A549 (cell line): ENCODE measurements around the gene NDUFS8. TPM values are rescaled to one million over a fixed set of nuclear protein-coding genes. Genes with fewer than 3 reads are reported as not detected.

ENCODE experiments used
- ATAC-seq, 2 experiments: fragments of 200-7000 bp in 1 of 2; fragments of >200 bp in 1 of 2; cut with Nextera tagmentation in 1 of 2; cut with Tn5 transposase in 1 of 2; 3 replicates each; pipeline versions ENCODE4 v1.8.0 to v1.9.1; 2018 to 2020; ENCODE audit warnings: mild to moderate bottlenecking in 1 of 2, moderate library complexity in 1 of 2
- CTCF ChIA-PET: fragments of 300-600 bp; sonication (Branson Sonifier 250); formaldehyde crosslinking; extraction: SDS; loops from one replicate; lab custom pipeline; 2021; ENCODE audit warnings: antibody characterized with exemption, inconsistent platforms; lab: Yijun Ruan, JAX
- POLR2A ChIA-PET: fragments of 350-600 bp; formaldehyde crosslinking; extraction: SDS; loops from one replicate; lab custom pipeline; 2021; ENCODE audit warnings: antibody characterized with exemption, inconsistent platforms; lab: Yijun Ruan, JAX
- DNase-seq, 2 experiments: peaks; one replicate each; pipeline versions ENCODE4 v3.0.0 to v3.0.0-alpha.2; 2011 to 2016; ENCODE audit warnings: low read depth in 1 of 2, low spot score in 1 of 2
- FAIRE-seq: peaks from 2 replicates; lab custom pipeline; 2011; peaks lifted over from hg19 to GRCh38; lab: Jason Lieb, UNC
- H3K27ac ChIP-seq, 2 experiments: fragments of >200 bp; sonication (Bioruptor Twin); formaldehyde crosslinking; 3 replicates each; pipeline ENCODE4 v1.5.1; 2016 to 2017
- H3K4me1 ChIP-seq: fragments of >200 bp; sonication (Bioruptor Twin); formaldehyde crosslinking; 3 replicates; pipeline ENCODE4 v1.6.1; 2016
- H3K4me2 ChIP-seq: fragments of >200 bp; sonication (Bioruptor Twin); formaldehyde crosslinking; 3 replicates; pipeline ENCODE4 v1.6.1; 2016
- H3K4me3 ChIP-seq: fragments of >200 bp; sonication (Bioruptor Twin); formaldehyde crosslinking; 3 replicates; pipeline ENCODE4 v1.5.1; 2016
- H3K9me3 ChIP-seq: fragments of >200 bp; sonication (Bioruptor Twin); formaldehyde crosslinking; 3 replicates; pipeline ENCODE4 v1.6.1; 2016
- CBX8 ChIP-seq: fragments of 200-600 bp; sonication (generic); IDR thresholded peaks from 2 replicates; pipeline ENCODE4 v1.6.1; 2016
- CHD4 ChIP-seq: fragments of 200-600 bp; sonication (generic); IDR thresholded peaks from 2 replicates; pipeline ENCODE4 v1.6.1; 2016; ENCODE audit warnings: antibody characterized with exemption, mild to moderate bottlenecking, borderline replicate concordance
- FOSL2 ChIP-seq, 2 experiments: fragments of 450-650 bp in 1 of 2; fragments of >200 bp in 1 of 2; sonication (Bioruptor Twin) in 1 of 2; formaldehyde crosslinking; IDR thresholded peaks; 2 replicates each; pipeline versions ENCODE4 v1.5.0 to v1.6.1; 2016 to 2020; ENCODE audit warnings: mild to moderate bottlenecking in 1 of 2, moderate library complexity in 1 of 2
- FOXS1 ChIP-seq: fragments of 250-450 bp; sonication (Bioruptor Pico); IDR thresholded peaks from 2 replicates; pipeline ENCODE4 v1.5.0; 2020; ENCODE audit warnings: mild to moderate bottlenecking, moderate library complexity
- HDAC2 ChIP-seq: fragments of 200-600 bp; sonication (generic); IDR thresholded peaks from 2 replicates; pipeline ENCODE4 v1.6.1; 2016
- MAZ ChIP-seq: fragments of 150-350 bp; IDR thresholded peaks from 2 replicates; pipeline ENCODE4 v1.6.1; 2014; ENCODE audit warnings: antibody characterized with exemption, low read depth, low read length, borderline replicate concordance
- POLR2AphosphoS2 ChIP-seq: conservative IDR thresholded peaks from 2 replicates; pipeline ENCODE4 v1.6.1; 2012; ENCODE audit warnings: low read length, improper control_type of control experiment, inconsistent platforms
- RNF2 ChIP-seq: fragments of 200-600 bp; sonication (generic); IDR thresholded peaks from 2 replicates; pipeline ENCODE4 v1.6.1; 2016; ENCODE audit warnings: low read depth, mild to moderate bottlenecking, antibody characterized with exemption, moderate library complexity, borderline replicate concordance
- SMC3 ChIP-seq: fragments of >200 bp; sonication (Bioruptor Twin); formaldehyde crosslinking; IDR thresholded peaks from 3 replicates; pipeline ENCODE4 v1.6.1; 2018; ENCODE audit warnings: inconsistent platforms
- TFCP2L1 ChIP-seq: fragments of 250-450 bp; sonication (Bioruptor Pico); IDR thresholded peaks from 2 replicates; pipeline ENCODE4 v1.5.0; 2021; ENCODE audit warnings: mild to moderate bottlenecking
- ZFP36 ChIP-seq: fragments of 450-650 bp; IDR thresholded peaks from 2 replicates; pipeline ENCODE4 v1.6.1; 2014; ENCODE audit warnings: borderline replicate concordance; ENCODE audit not compliant: partially characterized antibody
- ZNF302 ChIP-seq: fragments of 250-450 bp; sonication (Bioruptor Pico); IDR thresholded peaks from 2 replicates; pipeline ENCODE4 v1.9.0; 2021; ENCODE audit warnings: inconsistent platforms, mild to moderate bottlenecking, moderate library complexity
- ZSCAN20 ChIP-seq: fragments of 250-450 bp; sonication (Bioruptor Pico); IDR thresholded peaks from 2 replicates; pipeline ENCODE4 v1.8.0; 2022; ENCODE audit warnings: mild to moderate bottlenecking, moderate library complexity
- WGBS: methylation state at CpG from one replicate; pipeline ENCODE4 v1.1.6; 2017; ENCODE audit errors: missing lambda C conversion rate; 5-methylcytosine and 5-hydroxymethylcytosine counted together
- polyA plus RNA-seq, 4 experiments: library from polyadenylated mRNA; depleted of rRNA in 3 of 4; stranded (reverse); fragments of >200 nt; fragmentation: RNase III in 1 of 4; extraction: RNeasy Plus Mini Kit Qiagen cat#74134 plus additional on column Dnase treatment in 1 of 4; gene quantifications; 2 replicates in 3 of 4; 3 replicates in 1 of 4; pipeline ENCODE4 v1.2.3, GENCODE V29; 2011 to 2017
- TF ChIP-seq, protein P1 (sequence below): fragments of 200-600 bp; sonication (generic); IDR thresholded peaks from 2 replicates; pipeline ENCODE4 v1.6.1; 2016; ENCODE audit warnings: antibody characterized with exemption, mild to moderate bottlenecking, moderate library complexity
- TF ChIP-seq, protein P2 (sequence below): fragments of 450-650 bp; IDR thresholded peaks from 2 replicates; pipeline ENCODE4 v1.6.1; 2014; ENCODE audit warnings: antibody characterized with exemption
- TF ChIP-seq, protein P3 (sequence below): fragments of >200 bp; sonication (Bioruptor Twin); formaldehyde crosslinking; IDR thresholded peaks from 3 replicates; pipeline ENCODE4 v1.6.1; 2016
- TF ChIP-seq, protein P4 (sequence below): fragments of >200 bp; sonication (Bioruptor Twin); formaldehyde crosslinking; IDR thresholded peaks from 3 replicates; pipeline ENCODE4 v1.5.1; 2016
- TF ChIP-seq, protein P5 (sequence below): IDR thresholded peaks from 2 replicates; pipeline ENCODE4 v1.6.1; 2012; ENCODE audit warnings: low read depth, borderline replicate concordance

NDUFS8 gene
- polyA plus RNA-seq, 2 of the 4 experiments (the other 2 are of a cell fraction), result 71.0 to 298 TPM

DNA sequence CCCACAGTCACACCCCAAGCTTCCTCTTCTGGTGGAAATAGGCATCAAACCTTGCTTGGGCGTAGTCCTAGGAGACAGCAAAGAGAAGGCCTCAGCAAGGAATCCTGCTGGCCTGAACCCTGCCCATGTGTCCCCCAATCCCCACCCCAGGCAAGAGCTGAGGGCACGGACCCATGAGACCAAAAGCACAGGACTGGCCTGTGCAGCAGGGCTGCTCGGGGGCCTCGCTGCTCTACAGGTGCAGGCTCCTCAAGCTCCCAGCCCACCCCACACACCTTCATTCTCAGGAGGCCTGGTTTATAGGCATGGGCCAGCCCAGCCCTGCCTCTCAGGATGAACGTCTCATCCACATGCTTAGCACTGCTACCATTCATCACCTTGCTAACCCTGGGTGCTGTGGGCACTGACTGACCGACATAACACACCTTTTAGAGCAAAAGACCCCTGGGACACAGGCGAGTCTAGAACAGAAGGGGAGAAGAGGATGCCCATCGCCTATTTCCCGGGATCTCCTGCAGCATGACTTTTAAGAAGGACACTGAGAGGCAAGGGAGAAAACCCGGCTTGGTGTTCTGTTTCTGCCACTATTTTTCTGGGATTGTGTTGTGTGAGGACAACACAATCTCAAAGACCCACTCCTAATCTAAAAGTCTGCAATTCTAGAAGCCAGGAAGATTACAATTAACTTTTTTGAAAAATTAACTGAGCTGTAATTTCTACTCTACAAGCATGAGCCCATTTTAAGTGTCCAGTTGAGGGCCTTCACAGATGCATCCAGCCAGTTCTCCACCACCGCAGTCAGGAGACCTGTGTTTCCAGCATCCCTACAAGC, 23.7 kb downstream of the NDUFS8 start (continued):
- TF ChIP-seq FOXS1 (no peak), HDAC2 (no peak)
- TF ChIP-seq, protein P1, sequence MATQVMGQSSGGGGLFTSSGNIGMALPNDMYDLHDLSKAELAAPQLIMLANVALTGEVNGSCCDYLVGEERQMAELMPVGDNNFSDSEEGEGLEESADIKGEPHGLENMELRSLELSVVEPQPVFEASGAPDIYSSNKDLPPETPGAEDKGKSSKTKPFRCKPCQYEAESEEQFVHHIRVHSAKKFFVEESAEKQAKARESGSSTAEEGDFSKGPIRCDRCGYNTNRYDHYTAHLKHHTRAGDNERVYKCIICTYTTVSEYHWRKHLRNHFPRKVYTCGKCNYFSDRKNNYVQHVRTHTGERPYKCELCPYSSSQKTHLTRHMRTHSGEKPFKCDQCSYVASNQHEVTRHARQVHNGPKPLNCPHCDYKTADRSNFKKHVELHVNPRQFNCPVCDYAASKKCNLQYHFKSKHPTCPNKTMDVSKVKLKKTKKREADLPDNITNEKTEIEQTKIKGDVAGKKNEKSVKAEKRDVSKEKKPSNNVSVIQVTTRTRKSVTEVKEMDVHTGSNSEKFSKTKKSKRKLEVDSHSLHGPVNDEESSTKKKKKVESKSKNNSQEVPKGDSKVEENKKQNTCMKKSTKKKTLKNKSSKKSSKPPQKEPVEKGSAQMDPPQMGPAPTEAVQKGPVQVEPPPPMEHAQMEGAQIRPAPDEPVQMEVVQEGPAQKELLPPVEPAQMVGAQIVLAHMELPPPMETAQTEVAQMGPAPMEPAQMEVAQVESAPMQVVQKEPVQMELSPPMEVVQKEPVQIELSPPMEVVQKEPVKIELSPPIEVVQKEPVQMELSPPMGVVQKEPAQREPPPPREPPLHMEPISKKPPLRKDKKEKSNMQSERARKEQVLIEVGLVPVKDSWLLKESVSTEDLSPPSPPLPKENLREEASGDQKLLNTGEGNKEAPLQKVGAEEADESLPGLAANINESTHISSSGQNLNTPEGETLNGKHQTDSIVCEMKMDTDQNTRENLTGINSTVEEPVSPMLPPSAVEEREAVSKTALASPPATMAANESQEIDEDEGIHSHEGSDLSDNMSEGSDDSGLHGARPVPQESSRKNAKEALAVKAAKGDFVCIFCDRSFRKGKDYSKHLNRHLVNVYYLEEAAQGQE, result no peak
- TF ChIP-seq, protein P2, sequence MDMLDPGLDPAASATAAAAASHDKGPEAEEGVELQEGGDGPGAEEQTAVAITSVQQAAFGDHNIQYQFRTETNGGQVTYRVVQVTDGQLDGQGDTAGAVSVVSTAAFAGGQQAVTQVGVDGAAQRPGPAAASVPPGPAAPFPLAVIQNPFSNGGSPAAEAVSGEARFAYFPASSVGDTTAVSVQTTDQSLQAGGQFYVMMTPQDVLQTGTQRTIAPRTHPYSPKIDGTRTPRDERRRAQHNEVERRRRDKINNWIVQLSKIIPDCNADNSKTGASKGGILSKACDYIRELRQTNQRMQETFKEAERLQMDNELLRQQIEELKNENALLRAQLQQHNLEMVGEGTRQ, result no peak

DNA sequence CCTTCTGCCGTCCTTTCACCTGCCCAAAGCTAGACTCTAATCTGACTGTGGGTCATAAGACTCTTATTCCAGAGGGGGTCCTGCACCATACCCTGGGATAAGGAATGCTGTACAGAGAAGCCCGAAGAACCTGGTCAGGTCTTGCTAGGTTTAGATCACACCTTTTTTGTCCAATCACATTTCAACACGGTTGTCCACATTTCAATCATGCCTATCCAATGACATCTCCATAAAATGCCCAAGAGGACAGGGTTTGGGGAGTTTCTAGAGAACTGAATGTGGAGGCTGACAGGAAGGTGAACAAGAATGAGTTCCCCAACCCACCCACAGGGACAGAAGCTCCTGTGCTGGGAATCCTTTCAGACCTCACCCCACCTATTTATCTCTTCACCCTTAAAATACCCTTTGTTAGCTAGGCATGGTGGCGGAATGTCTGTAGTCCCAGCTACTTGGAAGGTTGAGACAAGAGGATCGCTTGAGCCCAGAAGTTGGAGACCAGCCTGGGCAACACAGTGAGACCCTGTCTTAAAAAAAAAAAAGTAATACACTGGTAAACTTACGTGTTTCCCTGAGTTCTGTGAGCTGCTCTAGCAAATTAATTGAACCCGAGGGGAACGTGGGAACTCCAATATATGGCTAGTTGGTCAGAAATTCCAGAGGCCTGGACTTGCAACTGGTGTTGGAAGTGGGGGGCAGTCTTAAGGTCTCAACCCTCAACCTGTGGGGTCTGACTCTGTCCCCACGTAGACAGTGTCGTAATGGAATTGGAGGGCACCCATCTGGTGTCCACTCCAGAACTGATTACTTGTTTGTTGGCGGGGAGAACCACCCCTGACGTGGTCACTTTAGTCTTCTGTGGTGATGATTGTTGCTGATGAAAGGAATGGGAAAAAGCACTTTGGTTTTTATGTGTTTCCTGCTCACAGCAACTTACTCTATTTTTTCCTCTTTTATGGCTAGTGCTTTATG, 26.1 kb downstream of the NDUFS8 start:
- no peaks in the 10 kb centered on the region for H3K4me1 ChIP-seq
- POLR2A ChIA-PET, result no interaction called here
- H3K4me3 ChIP-seq, result no peak overlapping the region
- H3K27ac ChIP-seq, result no peak overlapping the region
- no peak overlapping the region for H3K4me2 ChIP-seq
- TF ChIP-seq FOSL2 (IDR thresholded peaks at IDR 0.05) (no peak), FOSL2 (CRISPR knock-in tag; IDR thresholded peaks at IDR 0.05) (no peak), POLR2AphosphoS2 (0 out of 2 replicates have a peak, but pooled peaks have one; percentile 25)
- FAIRE-seq (no peak), ATAC-seq (no peak), DNase-seq (no peak)
- WGBS, result 89% methylated on average over 12 of the region's 12 CpGs
- CTCF ChIA-PET, result interaction anchor here (1.1 kb wide), 1 partner anchor 19 kb away, joined by 3 read pairs; no protein-coding TSS in a partner anchor
- no peaks in the 10 kb centered on the region for H3K9me3 ChIP-seq

DNA sequence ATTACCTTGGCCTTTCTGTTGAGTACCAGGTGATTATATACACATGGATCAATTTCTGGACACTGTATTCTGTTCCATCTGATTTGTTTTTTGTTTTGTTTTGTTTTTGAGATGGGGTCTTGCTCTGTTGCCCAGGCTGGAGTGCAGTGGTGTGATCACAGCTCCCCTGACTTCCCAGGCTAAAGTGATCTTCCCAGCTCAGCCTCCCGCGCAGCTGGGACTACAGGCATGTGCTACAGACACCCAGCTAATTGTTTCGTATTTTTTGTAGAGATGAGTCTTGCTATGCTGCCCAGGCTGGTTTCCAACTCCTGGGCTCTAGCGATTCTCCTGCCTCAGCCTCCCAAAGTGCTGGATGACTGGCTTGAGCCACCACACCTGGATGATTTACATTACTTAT, 27.3 kb downstream of the NDUFS8 start:
- DNase-seq (no peak), FAIRE-seq (no peak), ATAC-seq (no peak)
- 95% methylated on average over 4 of the region's 4 CpGs for WGBS
- H3K4me1 ChIP-seq, result no peaks in the 10 kb centered on the region
- CTCF ChIA-PET, result no interaction called here
- POLR2A ChIA-PET, result interaction anchor here (0.7 kb wide), 1 partner anchor 30 kb away, joined by 8 read pairs; no protein-coding TSS in a partner anchor
- H3K27ac ChIP-seq, result no peak overlapping the region
- H3K4me3 ChIP-seq, result no peak overlapping the region
- H3K4me2 ChIP-seq, result no peak overlapping the region
- no peaks in the 10 kb centered on the region for H3K9me3 ChIP-seq
- TF ChIP-seq ZFP36, result no peak
- no peak for TF ChIP-seq CHD4
- TF ChIP-seq, protein P3, sequence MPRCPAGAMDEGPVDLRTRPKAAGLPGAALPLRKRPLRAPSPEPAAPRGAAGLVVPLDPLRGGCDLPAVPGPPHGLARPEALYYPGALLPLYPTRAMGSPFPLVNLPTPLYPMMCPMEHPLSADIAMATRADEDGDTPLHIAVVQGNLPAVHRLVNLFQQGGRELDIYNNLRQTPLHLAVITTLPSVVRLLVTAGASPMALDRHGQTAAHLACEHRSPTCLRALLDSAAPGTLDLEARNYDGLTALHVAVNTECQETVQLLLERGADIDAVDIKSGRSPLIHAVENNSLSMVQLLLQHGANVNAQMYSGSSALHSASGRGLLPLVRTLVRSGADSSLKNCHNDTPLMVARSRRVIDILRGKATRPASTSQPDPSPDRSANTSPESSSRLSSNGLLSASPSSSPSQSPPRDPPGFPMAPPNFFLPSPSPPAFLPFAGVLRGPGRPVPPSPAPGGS, result no peak
- TF ChIP-seq, protein P4, sequence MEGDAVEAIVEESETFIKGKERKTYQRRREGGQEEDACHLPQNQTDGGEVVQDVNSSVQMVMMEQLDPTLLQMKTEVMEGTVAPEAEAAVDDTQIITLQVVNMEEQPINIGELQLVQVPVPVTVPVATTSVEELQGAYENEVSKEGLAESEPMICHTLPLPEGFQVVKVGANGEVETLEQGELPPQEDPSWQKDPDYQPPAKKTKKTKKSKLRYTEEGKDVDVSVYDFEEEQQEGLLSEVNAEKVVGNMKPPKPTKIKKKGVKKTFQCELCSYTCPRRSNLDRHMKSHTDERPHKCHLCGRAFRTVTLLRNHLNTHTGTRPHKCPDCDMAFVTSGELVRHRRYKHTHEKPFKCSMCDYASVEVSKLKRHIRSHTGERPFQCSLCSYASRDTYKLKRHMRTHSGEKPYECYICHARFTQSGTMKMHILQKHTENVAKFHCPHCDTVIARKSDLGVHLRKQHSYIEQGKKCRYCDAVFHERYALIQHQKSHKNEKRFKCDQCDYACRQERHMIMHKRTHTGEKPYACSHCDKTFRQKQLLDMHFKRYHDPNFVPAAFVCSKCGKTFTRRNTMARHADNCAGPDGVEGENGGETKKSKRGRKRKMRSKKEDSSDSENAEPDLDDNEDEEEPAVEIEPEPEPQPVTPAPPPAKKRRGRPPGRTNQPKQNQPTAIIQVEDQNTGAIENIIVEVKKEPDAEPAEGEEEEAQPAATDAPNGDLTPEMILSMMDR, result no peak
- no peak for TF ChIP-seq FOXS1
- TF ChIP-seq, protein P2, result no peak
- TF ChIP-seq FOSL2 (IDR thresholded peaks at IDR 0.05), result no peak
- no peak for TF ChIP-seq FOSL2 (CRISPR knock-in tag; IDR thresholded peaks at IDR 0.05)
- TF ChIP-seq TFCP2L1, result no peak
- TF ChIP-seq CBX8, result no peak
- TF ChIP-seq ZNF302 (CRISPR knock-in tag), result no peak
- no peak for TF ChIP-seq RNF2
- no peak for TF ChIP-seq MAZ
- TF ChIP-seq, protein P5, sequence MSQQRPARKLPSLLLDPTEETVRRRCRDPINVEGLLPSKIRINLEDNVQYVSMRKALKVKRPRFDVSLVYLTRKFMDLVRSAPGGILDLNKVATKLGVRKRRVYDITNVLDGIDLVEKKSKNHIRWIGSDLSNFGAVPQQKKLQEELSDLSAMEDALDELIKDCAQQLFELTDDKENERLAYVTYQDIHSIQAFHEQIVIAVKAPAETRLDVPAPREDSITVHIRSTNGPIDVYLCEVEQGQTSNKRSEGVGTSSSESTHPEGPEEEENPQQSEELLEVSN, result no peak
- no peak for TF ChIP-seq SMC3
- TF ChIP-seq ZSCAN20 (CRISPR knock-in tag), result no peak
